Omental fat pad (tissue), 4 donors: ENCODE results near the gene ETV6. TPM values are rescaled to one million over a fixed set of nuclear protein-coding genes. Genes with fewer than 3 reads are reported as not detected.

Source experiments
- ATAC-seq: fragments of 150-250 bp; one replicate; pipeline ENCODE4 v1.9.1; 2016; ENCODE audit warnings: mild to moderate bottlenecking, moderate library complexity; ENCODE audit not compliant: low FRiP score
- DNase-seq: peaks from one replicate; pipeline ENCODE4 v3.0.0-alpha.2; 2019; ENCODE audit warnings: low spot score
- CTCF ChIP-seq, 3 donors: fragments of 450-650 bp; IDR thresholded peaks; one replicate each; pipeline ENCODE4 v1.5.1; 2016 to 2017; ENCODE audit warnings: antibody characterized with exemption in 3 of 3, mild to moderate bottlenecking in 3 of 3, moderate library complexity in 2 of 3
- total RNA-seq, 4 donors: library from RNA; depleted of rRNA; stranded (reverse); fragments of >200 nt; gene quantifications; one replicate each; pipeline ENCODE4 v1.1.0, GENCODE V29; 2016

Gene ETV6
- total RNA-seq, 4 donors from 2014 or later = 9.3 to 28.2 (median 17.6) TPM

DNA sequence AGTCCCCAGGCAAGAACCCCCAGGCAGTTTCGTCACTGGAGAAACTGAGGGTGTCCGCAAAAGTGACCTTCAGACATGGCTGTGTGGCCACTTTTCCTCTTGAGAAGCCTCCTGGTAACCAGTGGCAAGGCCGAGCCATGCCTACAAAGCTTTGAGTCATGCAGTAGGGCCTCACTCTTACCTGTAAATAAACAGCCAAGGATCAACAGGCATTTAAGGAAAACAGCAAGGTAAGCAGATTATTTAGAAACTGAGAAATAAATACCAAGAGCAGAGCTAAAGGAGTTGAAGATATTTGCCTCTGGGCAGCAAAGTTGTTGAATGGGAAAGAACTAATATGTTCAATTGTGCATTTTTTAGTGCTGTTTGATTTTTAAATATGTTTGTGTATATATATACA is 280.2 kb downstream of the ETV6 start:
- no peak for TF ChIP-seq CTCF (IDR thresholded peaks at IDR 0.05)
- DNase-seq (no peak), ATAC-seq (no peak)

- TF ChIP-seq CTCF (IDR thresholded peaks at IDR 0.05) = no peak
- ATAC-seq (no peak), DNase-seq (no peak)
These were observed 289.7 kb downstream of the ETV6 start for GRCh38 chr12:11939223-11939622.

GRCh38 chr12:11941606-11942337 is 292.3 kb downstream of the ETV6 start:
- DNase-seq (no peak), ATAC-seq (no peak)
- TF ChIP-seq CTCF (IDR thresholded peaks at IDR 0.05) = no peak

DNA sequence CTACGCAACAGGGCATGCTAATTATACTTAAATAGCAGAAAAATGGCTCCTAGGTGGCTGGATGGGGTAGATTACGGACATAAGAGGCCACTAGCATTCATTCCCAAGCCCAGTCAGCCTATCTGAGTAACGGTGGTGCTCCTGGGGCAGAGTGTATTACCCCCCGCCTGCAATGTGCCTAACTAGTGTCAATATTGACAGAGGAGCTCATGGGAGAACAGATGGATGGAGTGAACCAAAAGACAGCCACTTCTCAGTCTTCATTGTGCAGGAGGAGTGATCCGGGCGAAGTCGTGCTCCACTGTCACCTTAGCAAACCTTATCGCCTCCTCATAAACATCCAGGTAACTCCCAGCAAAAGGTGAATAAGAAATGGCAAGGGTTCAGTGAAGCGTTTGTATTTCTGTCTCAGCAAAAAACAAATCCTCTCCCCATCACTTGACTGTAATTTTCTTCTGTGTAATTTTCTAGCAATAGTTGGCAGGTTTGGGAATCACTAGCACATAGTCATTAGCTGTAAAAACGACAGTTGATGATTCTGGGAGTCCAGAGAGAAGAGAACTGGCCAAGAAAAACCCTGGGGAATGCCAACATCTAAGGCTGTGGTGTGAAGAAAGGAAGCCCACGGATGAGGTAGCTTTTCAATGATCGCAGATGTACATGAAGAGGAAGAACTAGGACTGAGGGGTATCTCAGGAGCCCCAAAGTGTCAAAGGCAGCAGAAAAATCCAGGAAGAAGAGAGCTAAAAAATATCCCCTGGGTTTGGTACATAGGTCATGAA is 294.6 kb downstream of the ETV6 start:
- ATAC-seq (no peak), DNase-seq (no peak)
- no peak for TF ChIP-seq CTCF (IDR thresholded peaks at IDR 0.05)
